HG03280 (cell line): ENCODE measurements around the gene SORCS3.

Source experiments
- ATAC-seq: cut with Tn5 transposase; IDR thresholded peaks from one replicate; pipeline ENCODE4 v1.9.1; 2021; ENCODE audit warnings: mild to moderate bottlenecking, moderate library complexity; ENCODE audit not compliant: unreplicated experiment

The SORCS3 gene

DNA sequence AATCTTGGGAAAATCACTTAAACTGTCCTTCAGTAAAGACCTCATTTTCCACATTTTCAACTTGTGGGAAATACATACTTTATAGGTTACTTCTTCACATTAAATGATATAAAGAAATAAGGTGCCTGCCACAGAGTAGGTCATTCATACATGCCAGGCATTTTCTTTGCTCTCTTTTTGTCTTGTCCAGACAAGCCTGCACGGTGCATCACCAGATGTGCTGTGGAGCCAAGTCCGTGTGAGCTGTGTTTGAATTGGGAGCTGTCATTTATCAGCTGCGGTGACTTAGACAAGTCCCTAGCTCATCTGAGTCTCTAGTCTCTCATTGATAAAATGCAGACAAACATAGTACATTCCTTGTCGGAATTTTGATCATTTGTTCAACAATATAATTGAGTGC lies 432.9 kb downstream of the SORCS3 start:
- ATAC-seq = no peak

DNA sequence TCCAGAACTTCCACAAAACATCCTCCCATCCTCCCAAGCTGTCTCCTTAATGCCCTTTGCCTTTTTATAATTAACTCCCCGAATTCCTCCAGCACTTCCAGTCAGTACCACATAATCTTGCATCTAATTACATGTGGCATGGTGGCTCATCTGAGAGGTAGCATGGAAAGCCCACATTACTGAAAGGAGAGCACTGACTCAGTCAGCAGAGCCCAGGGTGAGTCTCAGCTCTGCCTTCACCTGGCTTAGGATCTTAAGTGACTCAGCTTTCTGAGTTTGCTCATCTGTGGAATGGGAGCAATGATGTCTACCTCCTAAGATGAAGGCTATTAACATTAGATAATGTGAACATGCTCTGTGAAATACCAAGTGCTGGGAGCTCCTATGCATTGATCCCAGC lies 433.9 kb downstream of the SORCS3 start:
- ATAC-seq = no peak

DNA sequence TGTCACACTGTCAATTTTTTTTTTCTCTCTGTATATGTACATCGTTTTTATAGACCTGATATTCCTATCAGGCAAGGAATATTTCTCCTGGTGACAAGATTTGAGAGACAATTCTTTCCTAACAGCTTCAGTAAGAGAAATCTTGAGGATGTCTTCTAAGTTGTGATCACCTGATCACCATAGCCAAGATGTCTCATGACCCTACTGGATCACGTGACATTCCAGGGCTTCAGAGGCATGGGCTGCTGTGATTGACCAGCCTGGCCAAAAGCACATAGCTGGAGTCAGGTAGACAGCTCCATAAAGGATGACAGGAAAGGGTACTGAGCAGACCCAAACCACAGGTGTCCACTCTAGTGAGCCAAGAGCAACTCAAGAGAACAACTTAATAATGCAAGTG lies 444.9 kb downstream of the SORCS3 start:
- no peak for ATAC-seq

DNA sequence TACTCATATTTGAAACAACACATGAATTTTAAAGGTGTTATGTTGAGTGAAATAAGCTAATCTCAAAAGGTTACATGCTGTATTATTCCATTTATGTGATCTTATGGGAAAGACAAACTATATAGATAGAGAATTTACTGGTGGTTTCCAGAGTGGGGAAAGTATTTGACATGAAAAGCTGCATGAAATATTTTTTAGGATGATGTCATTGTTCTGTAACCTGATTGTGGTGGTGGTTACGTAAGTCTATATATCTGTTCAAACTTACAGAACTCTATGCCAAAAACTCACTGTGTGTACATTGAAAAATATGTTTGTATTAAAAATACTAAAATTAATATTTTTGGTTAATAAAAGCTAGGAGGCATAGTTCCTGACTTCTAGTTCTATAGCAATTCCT lies 453.0 kb downstream of the SORCS3 start:
- ATAC-seq = no peak

DNA sequence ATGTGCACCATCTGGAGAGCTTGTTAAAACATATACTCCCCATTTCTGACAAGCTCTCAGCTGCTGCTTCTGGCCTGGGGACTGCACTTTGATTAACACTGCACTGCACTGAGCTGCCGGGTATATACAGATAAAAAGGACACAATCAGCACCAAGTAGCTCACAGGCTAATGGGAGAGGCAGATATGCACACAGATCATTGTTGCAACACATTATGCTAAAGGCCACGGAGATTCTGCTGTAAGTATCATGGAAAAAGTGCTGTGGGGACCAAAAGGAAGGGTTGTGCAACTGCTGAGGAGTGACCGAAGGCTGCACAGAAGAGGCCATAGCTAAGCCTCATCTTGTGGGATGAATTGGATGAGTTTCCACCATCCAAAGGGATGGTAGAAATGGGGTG lies 455.2 kb downstream of the SORCS3 start:
- no peak for ATAC-seq

DNA sequence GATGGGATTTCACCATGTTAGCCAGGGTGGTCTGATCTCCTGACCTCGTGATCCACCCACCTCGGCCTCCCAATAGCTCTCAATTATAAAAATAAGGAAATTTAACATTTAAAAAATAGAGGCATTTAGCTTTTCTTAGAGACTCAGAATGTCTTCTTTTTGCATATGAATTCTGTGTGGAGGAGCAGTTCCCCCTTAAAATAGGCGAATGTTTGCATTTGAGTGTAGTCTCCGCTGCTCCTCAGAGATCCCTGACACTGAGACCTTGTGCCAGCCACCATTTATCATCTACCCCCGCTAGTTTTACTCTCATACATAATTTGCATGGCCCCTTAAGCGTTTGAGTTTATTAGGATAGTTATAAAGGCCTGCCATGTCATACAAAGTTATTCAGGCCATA lies 461.9 kb downstream of the SORCS3 start:
- ATAC-seq = no peak

DNA sequence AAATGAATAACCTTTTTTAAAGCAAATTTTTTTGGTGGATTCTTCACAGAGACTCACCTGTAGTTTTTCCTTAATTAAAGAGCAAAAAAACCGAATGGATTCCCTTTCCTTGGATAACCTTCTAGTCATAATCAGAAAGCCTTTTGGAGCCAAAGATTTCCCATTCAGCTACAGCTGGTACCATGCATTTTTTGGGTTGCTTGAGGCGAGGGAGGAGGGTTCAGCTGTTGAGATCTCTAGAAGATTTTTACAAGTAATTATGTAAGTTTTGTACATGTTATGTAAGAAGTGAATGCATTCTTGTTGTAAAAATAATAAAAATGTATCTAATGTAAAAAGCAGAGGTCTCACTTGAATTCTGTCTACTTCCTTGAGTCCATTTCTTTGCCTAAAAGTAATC lies 463.2 kb downstream of the SORCS3 start:
- ATAC-seq = no peak

DNA sequence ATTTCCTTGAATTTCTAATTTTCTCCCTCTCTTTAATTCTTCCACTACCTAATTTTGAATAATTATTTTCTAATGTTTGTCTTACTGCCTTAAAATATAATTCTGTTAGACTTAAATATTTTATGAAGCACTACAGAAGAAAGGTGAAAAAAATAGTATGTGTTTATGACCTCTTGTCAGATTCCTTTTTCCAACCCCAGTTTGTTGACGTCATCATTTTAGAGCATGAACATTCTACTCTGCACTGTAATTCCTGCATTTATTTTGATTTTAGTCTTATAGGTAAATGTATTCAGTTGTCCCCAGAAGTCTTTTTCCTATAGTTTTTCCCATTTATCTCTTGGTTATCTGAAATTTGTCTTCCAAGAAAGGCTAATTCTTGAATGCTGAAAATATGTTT lies 468.1 kb downstream of the SORCS3 start:
- no peak for ATAC-seq

DNA sequence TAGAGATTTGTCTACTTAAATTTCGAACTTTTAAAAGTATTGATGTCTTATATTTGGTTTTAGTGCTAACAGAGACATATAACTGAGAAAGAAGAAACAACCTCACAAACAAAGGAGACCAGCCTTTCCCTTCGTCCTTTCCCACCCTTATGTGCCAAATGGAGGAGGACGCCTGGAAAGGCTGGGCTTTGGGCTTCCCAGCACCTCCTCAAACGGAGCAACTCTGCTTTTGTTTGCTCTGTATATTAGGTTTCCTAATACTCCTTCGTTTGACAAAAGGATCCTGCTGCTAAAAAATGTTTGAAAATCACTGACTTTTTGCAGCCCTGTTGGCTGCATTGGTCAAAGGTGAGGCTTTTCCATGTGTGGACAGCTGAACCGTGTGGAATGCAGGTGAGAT lies 471.8 kb downstream of the SORCS3 start:
- no peak for ATAC-seq

DNA sequence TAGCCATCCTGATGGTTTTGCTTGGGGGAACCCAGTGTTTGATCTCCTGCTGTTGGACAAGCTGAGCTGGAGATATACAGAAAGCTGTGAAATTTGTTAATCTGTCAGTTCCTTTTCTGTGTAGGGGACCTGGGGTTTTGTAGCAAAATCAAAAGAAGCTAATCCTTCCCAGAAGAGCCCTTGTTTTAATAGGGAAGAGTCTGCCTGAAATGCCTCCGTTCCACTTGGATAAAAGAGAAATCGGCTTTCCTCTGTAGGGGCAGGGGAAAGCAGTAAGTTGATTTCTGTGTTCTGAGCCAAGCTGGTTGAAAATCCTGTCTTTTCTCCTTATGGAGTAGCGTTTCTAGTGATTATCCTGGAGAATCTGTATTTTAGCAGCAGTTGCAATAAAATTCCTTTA lies 472.6 kb downstream of the SORCS3 start:
- ATAC-seq = no peak

DNA sequence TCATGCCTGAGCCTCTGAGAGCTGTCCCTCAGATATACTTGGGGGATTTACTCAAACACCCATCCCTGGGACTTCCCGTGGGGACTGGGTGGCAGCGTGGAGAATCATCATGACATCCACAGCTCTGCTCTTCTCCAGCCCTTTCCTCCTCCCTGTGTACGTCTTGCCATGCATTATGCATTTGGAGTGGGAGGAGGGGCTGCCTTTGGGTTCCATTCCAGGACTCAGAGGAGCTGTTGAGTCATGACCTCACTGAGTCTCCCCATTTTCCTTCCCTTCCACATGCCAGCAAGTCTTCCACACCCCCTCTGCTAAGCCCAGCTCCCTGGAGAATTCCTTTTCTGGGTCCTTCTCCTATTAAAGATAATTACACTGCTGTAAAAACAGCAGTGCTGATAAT lies 480.7 kb downstream of the SORCS3 start:
- no peak for ATAC-seq

DNA sequence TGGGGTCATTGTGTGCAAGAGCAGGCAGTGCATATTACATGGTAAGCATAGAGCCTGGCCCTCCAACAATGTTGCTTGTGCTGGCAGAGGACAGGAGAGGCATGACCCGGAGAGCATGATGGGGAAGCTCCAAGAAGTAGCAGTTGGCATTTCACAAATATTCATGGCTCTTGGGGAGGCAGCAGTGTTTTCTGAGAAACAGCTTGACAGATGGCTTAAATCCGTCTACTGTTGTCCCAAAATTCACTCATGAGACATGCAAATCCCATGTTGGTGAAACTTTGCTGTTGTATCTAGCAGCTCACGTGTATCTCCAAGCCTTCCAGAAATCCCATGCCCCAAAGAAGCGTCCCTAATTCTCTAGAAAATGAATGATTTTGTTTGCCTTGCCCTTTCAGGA lies 487.0 kb downstream of the SORCS3 start:
- ATAC-seq = no peak

DNA sequence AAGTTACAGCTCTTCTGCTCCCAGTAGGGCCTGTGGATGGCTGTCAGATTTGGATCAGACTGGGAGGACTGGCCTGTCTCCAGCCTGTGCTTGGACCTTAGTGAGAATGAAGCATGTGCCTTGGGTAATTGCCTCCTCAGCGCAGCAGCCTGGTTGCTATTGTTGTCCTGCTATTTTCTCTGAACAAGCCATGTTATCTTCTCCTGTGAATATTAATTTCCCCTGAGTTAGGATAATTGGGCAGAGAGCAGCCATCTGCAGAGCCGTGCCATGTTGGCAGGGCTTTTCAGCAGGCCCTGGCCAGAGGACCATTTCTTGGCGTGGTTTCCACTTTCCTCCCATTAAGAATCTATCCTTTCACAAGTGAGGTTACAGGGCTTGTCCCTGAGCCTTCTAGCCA lies 497.3 kb downstream of the SORCS3 start:
- ATAC-seq = no peak

DNA sequence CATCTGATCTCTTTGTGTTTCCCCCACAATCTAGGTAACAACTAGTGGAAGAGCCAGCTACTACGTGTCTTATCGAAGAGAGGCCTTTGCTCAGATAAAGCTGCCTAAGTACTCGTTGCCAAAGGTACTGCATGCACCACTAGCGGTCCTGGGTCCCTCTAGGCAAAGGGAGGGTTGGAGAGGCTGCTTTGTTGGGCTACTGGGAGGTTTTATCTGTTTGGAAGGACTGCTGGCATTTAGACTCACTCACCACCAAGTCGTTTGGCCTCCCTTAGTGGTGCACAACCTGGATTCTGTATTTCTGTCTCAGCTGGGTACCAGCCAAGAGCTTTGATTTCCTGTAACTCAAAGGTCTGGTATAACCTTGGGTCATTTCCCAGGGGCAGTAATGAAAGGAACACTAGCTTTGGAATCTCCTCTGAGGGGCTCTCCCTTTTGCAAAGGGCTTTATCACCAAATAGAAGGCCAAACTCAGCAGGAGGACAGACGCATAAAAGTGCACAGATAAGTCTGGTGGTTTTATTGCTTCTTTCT lies 498.3 kb downstream of the SORCS3 start:
- ATAC-seq = no peak

DNA sequence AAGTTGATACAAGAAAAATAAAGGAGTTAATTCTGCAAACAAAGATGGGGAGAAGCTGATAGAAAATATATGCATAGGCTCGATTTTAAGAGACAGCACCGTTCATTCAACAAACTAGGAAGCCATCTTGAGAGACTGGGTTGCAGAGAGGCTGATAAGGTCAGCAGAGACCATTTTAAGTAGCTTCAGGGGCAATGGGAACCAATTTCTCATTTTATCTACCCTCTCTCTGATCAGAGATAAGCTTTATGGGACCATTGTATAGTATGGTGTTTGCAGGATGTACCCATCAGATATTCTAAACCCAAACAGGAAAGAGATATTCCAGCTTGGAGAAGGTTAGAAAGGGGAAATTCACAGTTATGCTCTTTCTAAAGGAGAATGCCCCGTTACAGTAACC lies 499.5 kb downstream of the SORCS3 start:
- no peak for ATAC-seq

DNA sequence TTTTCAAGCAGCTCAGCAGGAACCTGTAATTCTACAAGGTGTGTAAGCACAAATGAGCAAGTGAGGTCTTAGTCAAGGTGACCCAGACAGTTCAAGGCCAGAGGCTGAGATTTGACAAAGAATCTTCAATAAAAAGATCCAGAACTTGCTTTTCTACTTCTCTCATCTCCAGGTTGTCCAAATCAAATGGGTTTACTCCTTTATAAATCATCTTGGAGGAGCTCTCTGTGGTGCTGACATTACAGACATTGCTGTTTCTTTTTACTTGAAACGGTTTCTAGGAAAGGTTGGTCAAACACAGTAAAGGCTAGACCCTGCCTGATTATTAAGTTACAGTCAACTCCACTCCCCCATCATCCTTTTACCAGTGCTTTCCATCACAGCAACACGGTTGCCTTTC lies 504.6 kb downstream of the SORCS3 start:
- no peak for ATAC-seq

DNA sequence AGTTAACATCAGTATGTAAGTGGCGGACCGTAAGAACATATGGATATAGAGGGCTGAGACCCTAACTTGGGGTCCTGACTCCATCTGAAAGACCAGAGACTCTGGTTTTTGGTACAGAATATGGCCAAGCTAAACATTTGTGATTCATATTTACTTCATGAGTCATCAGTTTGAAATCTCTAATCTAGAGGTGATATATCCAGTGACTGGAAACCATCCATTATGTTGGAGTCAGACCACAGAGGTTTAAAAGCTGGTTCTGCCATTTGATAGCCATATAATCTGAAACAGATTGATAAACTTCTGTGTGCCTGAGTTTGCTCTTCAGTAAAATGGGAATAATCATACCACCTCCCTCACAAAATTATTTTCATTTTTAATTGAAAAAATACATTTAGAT lies 505.3 kb downstream of the SORCS3 start:
- ATAC-seq = no peak

DNA sequence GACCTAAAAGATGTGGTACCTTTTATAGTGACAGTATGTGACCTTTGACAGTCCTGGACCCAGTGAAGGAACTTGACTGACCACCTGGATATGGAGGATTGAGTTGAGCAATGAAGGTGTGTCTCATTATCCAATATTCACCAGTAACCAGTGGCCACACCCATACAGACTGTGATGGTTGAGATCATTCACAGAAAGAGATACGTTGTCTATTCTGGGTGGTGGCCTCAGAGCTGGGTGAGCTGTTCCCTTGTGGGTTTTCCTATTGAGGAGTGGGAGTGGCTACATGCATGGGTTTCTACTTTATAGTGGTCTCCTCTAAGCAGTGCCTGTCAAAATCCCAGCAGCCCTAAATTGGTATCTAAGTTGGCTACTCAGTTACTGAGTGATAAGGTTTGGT lies 507.4 kb downstream of the SORCS3 start:
- no peak for ATAC-seq

DNA sequence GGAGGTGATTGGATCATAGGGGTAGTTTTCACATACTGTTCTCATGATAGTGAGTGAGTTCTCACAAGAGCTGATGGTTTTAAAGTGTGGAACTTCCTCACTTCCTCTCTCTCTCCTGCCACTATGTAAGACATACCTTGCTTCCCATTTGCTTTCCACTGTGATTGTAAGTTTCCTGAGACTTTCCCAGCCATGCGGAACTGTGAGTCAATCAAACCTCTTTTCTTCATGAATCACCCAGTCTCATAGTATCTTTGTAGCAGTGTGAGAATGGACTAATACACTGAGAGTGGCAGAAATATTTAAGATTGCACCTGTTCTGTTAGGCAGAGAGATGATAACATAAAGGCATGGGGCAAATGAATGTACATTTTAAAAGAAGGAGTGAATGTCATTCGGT lies 507.8 kb downstream of the SORCS3 start:
- ATAC-seq = no peak

DNA sequence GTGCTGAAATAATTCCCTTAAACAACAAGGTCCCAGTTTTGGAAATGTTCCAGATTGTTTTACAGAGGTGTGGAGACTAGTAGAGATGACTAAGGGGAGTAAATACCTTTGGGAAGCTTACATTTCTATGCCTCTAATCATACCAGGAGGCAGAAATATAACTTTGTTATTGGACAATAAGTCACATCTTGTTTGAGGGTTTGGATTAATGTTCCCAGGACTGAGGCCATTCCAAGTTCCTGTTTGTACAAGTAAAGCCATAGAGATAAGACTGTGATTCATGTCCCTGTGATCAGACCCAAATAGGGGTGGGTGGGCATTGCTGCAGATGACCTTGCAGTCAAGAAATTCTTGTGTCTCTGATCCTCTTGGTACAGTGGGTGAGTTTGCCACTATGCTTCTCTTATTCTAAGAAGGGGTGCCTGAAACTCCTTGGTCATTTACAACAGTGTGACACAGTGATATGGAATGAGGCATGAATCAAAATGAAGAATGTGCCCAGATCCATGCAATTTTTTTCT lies 508.3 kb downstream of the SORCS3 start:
- no peak for ATAC-seq

DNA sequence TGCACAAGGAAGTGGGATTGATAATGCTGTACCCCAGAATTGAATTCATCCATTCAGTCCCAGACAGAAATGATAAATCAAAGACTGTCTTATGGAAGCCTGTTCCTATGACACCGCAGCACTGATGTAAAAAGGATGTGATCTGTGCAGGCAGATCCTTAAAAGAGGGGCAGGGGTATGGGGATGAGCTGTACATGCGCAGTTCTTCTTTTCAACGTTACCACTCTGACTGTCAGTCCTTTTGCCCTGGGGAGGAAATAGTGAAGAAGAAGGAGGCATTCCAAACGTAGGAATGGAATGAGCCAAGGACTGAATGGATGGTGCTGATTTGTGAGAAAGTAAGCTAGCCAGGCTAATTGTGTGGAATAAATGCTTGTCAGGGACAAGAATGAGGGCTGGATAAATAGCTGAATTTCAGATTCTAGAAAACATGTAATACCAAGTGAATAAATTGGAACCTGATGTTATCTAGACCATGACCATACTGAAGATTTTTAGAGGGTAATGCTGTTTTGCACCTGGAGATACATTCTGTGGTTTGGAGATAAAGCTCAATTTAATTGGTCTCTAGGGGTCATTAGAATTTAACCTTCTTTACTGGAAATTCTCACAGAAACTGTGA lies 509.3 kb downstream of the SORCS3 start:
- ATAC-seq = no peak

DNA sequence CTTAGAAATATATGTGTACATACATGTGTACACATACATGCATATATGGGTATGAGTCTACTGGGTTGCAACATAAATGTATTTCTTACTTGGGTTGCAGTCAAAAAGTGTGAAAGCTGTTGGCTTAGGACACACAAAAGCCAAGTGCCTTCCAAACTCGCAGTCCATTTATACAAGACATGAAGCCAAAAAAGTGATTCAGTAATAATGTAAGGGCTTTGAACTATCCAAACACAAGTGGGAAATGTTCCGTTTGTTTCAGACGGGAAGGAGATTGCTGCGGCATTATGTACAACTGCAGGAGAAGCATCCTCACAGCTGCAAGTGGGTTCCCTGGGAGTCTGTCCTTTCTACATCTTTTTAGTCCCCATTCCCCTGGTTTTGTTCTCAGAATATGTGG lies 513.6 kb downstream of the SORCS3 start:
- no peak for ATAC-seq

DNA sequence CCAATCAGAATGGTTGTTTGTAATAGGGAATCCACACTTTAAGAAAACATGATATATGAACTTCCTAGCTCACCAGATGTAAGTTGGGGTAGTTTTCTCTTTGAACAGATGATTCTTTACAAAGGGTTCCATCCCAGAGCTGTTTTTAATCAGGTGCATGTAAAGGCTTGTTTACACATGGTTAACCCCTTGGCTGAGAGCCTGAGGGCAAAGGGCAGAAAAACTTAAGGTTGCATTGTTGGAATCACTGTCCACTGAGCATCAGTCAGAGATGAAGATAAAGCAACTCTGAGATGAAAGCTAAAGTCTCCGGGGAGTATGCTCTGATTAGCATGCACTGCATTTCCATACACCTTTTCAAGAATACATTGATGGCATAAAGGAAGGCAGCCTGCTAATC lies 518.2 kb downstream of the SORCS3 start:
- ATAC-seq = no peak
